HepG2 (cell line): ENCODE results near the gene ADM5. TPM values are rescaled to one million over a fixed set of nuclear protein-coding genes. Genes with fewer than 3 reads are reported as not detected.

Experiments used
- AGO2 ChIP-seq: fragments of 200-400 bp; formaldehyde crosslinking; optimal IDR thresholded peaks from 2 replicates; pipeline ENCODE3; 2017; ENCODE audit warnings: mild to moderate bottlenecking, low read depth, low read length, moderate library complexity
- ARNT2 ChIP-seq: sonication (generic); formaldehyde crosslinking; IDR thresholded peaks from 2 replicates; pipeline ENCODE4 v1.8.0; 2022; ENCODE audit warnings: mild to moderate bottlenecking, low read depth, missing genetic modification reagents, moderate library complexity
- ARNTL ChIP-seq: sonication (generic); formaldehyde crosslinking; IDR thresholded peaks from 2 replicates; pipeline ENCODE4 v1.4.0; 2020; ENCODE audit warnings: mild to moderate bottlenecking, missing genetic modification reagents
- IKZF1 ChIP-seq: fragments of 450-650 bp; IDR thresholded peaks from 2 replicates; pipeline ENCODE4 v1.7.1; 2016
- MAX ChIP-seq: IDR thresholded peaks from 2 replicates; pipeline ENCODE4 v1.6.1; 2012; ENCODE audit warnings: inconsistent platforms
- RARG ChIP-seq: sonication (generic); formaldehyde crosslinking; IDR thresholded peaks from 2 replicates; pipeline ENCODE4 v1.4.0; 2020; ENCODE audit warnings: low read depth, mild to moderate bottlenecking, missing genetic modification reagents
- RBM39 ChIP-seq: fragments of 200-400 bp; formaldehyde crosslinking; IDR thresholded peaks from one replicate; pipeline ENCODE4 v1.6.1; 2018; ENCODE audit warnings: antibody characterized with exemption, mild to moderate bottlenecking, low read depth, low read length; ENCODE audit not compliant: poor library complexity, severe bottlenecking
- ZNF232 ChIP-seq: sonication (generic); formaldehyde crosslinking; IDR thresholded peaks from 2 replicates; pipeline ENCODE4 v1.4.0; 2020; ENCODE audit warnings: missing genetic modification reagents, borderline replicate concordance
- ZNF318 ChIP-seq: sonication (generic); formaldehyde crosslinking; IDR thresholded peaks from 2 replicates; pipeline ENCODE4 v1.4.0; 2020; ENCODE audit warnings: mild to moderate bottlenecking, missing genetic modification reagents
- ZNF451 ChIP-seq: sonication (generic); formaldehyde crosslinking; IDR thresholded peaks from 2 replicates; pipeline ENCODE4 v1.5.0; 2020; ENCODE audit warnings: mild to moderate bottlenecking, missing genetic modification reagents
- ZNF501 ChIP-seq: sonication (generic); formaldehyde crosslinking; IDR thresholded peaks from 2 replicates; pipeline ENCODE4 v1.5.1; 2020; ENCODE audit warnings: mild to moderate bottlenecking, moderate library complexity, missing genetic modification reagents
- polyA plus RNA-seq, 8 experiments: library from polyadenylated mRNA; depleted of rRNA in 3 of 8; stranded (reverse) in 7 of 8; unstranded in 1 of 8; fragments of >200 nt; fragmentation: Illumina TruSeq in 4 of 8; extraction: Trizol in 4 of 8; gene quantifications; 2 replicates each; pipeline versions ENCODE4 v1.2.1 to v1.2.3, GENCODE V29; 2011 to 2016; ENCODE audit warnings: low read depth in 4 of 8, missing spikeins in 1 of 8, mixed read lengths in 1 of 8; ENCODE audit not compliant: insufficient read depth in 1 of 8
- total RNA-seq, 5 experiments: library from RNA; depleted of rRNA; stranded (reverse); fragments of >200 nt; fragmentation: Illumina TruSeq; extraction: Trizol; gene quantifications; 2 replicates each; pipeline ENCODE4 v1.2.3, GENCODE V29; 2016; ENCODE audit warnings: low read depth in 1 of 5
- TF ChIP-seq, protein P1 (sequence below): IDR thresholded peaks from 2 replicates; pipeline ENCODE4 v1.6.1; 2016; ENCODE audit warnings: missing biosample characterization, missing genetic modification reagents, low read depth
- TF ChIP-seq, protein P2 (sequence below): sonication (generic); formaldehyde crosslinking; IDR thresholded peaks from 2 replicates; pipeline ENCODE4 v1.8.0; 2022; ENCODE audit warnings: mild to moderate bottlenecking, missing genetic modification reagents; ENCODE audit not compliant: insufficient replicate concordance

The ADM5 gene
- total and polyA plus RNA-seq, 2 of the 13 experiments (the other 11 are each of a cell fraction or from before 2014, with no cell fraction given): 2.7 to 4.1 TPM

DNA sequence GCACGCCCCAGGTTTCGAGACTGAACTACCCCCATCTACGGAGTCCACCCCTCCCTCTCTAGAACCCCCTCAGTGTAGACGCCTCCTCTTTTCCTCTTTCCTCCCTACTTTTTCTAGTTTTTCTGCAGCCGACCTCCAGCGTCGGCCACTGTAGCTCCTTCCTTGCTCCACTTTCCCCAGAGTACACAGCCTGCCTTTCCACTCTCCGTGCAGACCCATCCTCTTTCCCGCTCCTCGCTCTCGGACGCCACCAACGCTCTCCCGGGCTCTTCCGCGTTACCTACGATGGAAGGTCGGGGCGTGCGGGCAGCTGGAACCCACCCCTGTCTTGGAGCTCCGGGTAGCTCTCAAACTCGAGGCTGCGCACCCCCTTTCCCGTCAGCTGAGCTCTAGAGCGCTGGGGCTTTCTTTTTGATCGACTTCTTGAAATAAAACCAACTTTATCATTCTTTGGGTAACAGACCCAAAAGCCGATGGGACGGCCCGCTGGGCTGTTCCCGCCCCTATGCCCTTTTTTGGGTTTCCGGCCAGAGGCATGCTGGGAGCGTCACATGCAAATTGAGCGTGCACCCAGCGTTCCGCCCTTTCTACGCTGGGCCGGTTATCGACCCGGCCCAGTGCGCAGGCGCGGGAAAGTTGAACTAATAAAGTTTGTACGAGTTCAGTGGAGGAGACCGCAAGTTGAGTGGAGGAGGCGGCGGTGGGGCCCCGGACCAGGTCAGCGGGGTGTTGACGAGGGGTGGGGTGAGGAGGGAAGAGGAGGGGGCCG, 23.9 kb upstream of the ADM5 start, which contains the start of the genes BCL2L12 and IRF3 (continued):
- TF ChIP-seq ZNF318 (CRISPR knock-in tag) (no peak), AGO2 (peak; percentile 49), ARNT2 (CRISPR knock-in tag) (0 out of 2 replicates have a peak, but pooled peaks have one; percentile 24), ZNF501 (CRISPR knock-in tag) (peak; percentile 60), MAX (peak; percentile 43; the same call in 1 of the 2 replicates), ZNF232 (CRISPR knock-in tag) (peak; percentile 25; the same call in 1 of the 2 replicates), RARG (CRISPR knock-in tag) (no peak), IKZF1 (no peak), ARNTL (CRISPR knock-in tag) (no peak), ZNF451 (CRISPR knock-in tag) (no peak), RBM39 (peak; percentile 44)
- TF ChIP-seq, protein P1, sequence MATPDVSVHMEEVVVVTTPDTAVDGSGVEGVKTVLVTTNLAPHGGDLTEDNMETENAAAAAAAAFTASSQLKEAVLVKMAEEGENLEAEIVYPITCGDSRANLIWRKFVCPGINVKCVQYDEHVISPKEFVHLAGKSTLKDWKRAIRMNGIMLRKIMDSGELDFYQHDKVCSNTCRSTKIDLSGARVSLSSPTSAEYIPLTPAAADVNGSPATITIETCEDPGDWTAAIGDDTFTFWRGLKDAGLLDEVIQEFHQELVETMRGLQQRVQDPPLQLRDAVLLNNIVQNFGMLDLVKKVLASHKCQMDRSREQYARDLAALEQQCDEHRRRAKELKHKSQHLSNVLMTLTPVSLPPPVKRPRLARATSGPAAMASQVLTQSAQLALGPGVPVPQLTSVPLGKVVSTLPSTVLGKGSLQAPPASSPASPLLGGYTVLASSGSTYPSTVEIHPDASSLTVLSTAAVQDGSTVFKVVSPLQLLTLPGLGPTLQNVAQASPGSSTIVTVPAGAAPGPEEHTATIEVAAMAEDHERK (CRISPR knock-in tag): peak; percentile 97
- TF ChIP-seq, protein P2, sequence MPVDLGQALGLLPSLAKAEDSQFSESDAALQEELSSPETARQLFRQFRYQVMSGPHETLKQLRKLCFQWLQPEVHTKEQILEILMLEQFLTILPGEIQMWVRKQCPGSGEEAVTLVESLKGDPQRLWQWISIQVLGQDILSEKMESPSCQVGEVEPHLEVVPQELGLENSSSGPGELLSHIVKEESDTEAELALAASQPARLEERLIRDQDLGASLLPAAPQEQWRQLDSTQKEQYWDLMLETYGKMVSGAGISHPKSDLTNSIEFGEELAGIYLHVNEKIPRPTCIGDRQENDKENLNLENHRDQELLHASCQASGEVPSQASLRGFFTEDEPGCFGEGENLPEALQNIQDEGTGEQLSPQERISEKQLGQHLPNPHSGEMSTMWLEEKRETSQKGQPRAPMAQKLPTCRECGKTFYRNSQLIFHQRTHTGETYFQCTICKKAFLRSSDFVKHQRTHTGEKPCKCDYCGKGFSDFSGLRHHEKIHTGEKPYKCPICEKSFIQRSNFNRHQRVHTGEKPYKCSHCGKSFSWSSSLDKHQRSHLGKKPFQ (CRISPR knock-in tag): no peak
